Measurements from ENCODE around the gene ZMYND15.
"Not testable (repeated sequence)": the region's sequence is repeated elsewhere in the genome, so short reads cannot be mapped to it uniquely, and the experiment has no call there.

ZMYND15 gene, protein sequence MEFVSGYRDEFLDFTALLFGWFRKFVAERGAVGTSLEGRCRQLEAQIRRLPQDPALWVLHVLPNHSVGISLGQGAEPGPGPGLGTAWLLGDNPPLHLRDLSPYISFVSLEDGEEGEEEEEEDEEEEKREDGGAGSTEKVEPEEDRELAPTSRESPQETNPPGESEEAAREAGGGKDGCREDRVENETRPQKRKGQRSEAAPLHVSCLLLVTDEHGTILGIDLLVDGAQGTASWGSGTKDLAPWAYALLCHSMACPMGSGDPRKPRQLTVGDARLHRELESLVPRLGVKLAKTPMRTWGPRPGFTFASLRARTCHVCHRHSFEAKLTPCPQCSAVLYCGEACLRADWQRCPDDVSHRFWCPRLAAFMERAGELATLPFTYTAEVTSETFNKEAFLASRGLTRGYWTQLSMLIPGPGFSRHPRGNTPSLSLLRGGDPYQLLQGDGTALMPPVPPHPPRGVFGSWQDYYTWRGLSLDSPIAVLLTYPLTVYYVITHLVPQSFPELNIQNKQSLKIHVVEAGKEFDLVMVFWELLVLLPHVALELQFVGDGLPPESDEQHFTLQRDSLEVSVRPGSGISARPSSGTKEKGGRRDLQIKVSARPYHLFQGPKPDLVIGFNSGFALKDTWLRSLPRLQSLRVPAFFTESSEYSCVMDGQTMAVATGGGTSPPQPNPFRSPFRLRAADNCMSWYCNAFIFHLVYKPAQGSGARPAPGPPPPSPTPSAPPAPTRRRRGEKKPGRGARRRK

DNA sequence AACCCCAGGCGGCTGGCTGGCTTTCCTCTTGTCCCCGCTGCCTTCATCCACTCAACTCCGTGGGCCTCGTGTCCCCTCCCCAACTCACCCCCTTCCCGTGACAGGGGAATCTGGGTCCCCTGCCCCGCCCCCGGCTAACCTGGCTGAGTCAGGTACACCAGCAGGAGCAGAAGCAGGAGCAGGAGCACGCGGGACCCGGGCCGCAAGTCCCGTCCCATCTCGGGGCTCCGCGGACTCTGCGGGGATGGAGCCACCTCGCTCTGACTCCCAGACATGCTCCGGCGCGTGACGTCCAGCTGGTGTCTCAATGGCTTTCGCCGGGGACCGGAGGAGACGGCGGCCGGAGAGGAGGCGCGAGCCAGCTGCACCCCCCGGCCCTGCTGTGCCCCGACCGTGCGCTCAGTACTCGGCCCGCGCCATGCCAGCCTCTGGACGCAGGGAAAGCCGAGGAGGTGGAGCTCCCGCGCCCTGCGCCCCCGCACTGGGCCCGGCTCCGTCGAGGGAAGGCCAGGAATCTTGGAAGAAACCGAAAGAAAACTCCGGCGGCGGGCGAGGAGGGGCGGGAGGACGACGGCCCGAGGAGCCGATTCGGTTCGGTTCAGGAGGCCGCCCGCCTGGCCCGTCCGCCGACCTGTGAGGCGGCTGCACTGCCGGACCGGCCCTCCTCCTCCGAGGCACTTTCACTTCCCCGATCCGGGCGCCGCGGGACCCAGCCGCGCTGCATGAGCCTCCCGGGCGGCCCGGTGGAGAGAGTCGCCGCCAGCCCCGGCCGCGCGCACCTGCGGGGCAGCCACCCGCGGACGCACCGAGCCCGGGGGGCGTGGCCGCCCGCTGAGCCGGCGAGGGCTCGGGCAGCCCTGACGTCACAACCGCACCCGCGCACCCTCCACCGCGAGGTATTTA lies at the start of gene ZMYND15, which contains the start of gene CXCL16:
Gene ZMYND15 (plus strand): TSS at position 712 of the 903 bp plus-strand sequence. CDS start 716 bp downstream, outside the sequence.
Gene CXCL16 (minus strand): TSS at position 807 of the 903 bp plus-strand sequence. CDS start 589 bp downstream, at position 218.
- DNase-seq: no peak

DNA sequence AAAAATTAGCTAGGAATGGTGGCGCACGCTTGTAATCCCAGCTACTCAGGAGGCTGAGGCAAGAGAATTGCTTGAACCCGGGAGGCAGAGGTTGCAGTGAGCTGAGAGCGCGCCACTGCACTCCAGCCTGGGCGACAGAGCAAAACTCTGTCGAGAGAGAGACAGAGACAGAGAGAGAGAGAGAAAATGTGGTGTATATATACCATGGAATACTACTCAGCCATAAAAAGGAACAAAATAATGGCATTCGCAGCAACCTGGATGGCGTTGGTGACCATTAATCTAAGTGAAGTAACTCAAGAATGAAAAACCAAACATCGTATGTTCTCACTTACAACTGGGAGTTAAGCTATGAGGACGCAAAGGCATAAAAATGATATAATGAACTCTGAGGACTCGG lies 49.8 kb upstream of the ZMYND15 start:
- DNase-seq: not testable (repeated sequence)

DNA sequence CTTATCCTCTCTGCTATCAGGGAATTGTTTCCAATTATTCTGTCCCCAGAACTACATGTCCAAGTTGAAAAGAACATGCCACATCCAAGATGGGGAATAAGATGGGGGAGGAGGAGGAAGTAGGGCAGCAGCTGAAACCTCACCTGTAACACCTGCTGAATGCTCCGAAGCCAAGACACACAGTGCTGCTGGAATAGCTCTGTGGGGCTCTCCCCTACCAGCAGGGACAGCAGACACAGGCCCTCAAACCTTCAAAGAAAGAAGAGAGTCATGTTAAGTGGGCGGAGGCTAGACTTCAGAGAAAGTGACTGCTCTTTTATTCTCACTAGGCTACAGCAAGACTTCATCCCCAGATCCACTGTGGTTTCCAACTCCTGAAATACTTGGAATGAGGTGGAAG lies 48.9 kb upstream of the ZMYND15 start:
- no peak for DNase-seq

DNA sequence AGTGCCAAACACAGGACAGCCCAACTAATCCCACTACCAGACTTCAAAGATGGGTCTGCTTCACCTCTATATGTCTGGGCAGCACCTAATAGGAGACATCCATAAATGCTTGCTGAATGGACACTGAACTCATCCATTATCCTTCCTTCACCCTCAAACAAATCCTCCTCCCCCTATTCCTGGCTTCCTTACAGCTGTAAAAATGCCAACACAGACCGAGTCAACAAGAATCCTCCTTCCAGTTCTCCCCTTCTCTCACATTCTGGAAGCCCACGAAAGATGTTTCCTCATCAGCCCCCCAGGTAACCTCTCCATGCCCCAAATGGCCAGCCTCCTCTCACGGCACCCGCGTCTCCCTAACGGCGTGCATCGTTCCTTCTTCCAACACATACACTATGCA lies 47.9 kb upstream of the ZMYND15 start:
- DNase-seq: no peak

DNA sequence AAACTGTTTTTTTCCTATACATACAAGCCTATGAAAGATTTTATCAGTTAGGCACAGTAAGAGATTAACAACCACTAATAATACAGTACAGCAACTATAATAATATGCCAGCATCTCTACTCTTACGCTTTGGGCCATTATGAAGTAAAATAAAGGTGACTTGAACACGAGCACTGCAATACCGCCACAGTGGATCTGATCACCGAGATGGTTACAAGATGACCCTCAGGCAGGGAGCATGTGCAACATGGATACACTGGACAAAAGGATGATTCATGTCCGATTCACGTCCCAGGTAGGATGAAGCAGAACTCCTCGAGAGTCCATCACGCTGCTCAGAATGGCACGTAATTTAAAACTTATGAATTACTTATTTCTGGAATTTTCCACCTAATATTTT lies 46.2 kb upstream of the ZMYND15 start:
- no peak for DNase-seq

DNA sequence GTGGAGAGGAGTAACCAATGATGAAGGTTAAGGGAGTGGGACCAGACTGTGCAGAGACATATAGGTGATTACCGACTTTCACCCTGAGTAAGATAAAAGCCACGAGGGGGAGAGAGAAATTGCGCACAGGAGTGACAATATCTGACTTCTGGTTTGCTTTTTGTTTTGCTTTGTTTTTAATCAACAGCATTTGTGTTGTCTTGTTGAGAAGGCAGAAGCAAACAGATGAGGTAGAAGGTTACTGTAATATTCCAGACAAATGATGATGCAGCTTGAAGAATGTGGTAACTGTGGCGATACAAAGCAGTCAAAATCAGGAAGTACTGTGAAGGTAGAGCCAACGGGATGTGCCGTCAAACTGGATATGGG lies 43.2 kb upstream of the ZMYND15 start:
- DNase-seq: no peak

DNA sequence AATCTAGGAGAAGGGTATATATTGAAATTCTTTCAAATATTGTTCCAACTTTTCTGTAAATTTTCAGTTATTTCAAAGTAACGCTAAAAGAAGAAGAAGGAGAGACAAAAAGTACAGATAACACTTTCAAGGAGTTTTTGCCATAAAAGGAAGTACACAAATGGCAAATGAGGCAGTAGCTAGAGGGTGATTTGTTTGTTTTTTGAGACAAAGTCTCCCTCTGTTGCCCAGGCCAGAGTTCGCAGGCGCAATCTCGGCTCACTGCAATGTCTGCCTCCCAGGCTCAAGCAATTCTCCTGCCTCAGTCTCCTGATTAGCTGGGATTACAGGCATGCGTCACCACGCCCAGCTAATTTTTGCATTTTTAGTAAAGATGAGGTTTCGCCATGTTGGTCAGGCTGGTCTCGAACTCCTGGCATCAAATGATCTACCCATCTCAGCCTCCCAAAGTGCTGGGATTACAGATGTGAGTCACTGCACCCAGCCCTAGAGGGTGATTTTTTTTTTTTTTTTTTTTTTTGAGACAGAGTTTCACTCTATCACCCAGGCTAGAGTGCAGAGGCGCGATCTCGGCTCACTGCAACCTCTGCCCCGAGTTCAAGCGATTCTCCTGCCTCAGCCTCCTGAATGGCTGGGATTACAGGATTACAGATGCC lies 40.1 kb upstream of the ZMYND15 start:
- DNase-seq: not testable (repeated sequence)

DNA sequence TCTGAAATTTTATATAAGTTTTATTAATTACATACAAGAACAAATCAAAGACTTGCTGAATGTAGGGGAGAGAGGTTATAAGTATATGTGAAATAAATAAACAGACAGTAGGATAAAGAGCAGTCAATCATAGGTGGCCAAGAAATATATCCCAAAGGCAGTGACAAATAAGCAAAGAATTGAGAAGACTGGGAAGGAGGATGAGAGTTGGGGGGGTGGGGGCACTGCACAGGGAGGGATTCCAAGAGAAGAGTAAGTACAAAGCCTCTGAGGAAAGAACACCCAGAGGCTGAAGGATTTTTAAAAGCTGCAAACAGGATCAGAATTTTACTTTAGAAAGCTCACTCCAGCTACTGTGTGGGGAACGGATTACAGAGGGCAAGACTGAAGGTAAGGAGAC lies 38.5 kb upstream of the ZMYND15 start:
- DNase-seq: no peak

DNA sequence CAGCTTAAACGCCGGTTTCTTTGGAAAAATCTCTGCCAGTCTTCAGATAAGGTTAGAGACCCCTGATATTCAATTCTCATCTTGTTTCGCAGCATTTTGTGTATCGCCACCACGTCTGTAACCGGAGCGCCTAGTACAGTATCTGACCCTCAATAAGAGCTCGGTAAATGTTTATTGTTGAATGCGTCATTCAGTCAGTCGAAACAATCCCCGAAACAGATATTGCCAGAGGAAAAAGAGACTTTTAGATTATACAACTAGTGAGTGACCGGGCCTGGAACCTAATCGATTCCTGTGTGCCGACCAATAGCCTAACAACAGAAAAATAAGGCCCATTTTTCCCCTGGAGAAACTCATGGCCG lies 36.3 kb upstream of the ZMYND15 start:
- no peak for DNase-seq

DNA sequence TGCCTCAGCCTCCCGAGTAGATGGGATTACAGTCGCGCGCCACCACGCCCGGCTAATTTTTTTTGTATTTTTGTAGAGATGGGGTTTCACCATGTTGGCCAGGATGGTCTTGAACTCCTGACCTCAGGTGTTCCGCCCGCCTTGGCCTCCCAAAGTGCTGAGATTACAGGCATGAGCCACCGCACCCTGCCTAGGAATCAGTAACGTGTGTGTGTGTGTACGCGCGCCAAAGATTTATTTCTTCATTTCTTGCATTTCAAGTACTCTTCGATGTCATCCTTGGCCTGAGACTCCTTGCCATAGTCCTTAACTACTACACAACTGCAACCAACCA lies 35.1 kb upstream of the ZMYND15 start:
- DNase-seq: not testable (repeated sequence)

DNA sequence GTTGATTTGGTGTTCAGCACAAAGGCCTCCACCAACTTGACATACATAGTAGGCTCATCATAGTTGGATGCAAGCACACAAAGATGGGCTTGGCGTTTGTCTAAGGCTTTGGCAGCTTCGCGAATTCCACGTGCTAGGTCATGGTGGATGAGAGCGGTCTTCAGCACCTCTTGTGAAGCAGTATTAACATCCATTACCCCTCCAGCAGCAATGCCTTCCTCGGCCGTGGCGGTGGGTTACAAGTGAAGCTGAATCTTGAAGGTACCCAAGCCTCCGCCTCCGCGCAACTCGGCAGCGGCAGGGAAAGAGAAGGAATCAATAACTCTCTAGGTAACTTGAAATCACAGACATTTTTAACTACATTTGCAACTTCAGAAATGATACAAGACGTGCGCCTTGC lies 34.6 kb upstream of the ZMYND15 start:
- DNase-seq: no peak

DNA sequence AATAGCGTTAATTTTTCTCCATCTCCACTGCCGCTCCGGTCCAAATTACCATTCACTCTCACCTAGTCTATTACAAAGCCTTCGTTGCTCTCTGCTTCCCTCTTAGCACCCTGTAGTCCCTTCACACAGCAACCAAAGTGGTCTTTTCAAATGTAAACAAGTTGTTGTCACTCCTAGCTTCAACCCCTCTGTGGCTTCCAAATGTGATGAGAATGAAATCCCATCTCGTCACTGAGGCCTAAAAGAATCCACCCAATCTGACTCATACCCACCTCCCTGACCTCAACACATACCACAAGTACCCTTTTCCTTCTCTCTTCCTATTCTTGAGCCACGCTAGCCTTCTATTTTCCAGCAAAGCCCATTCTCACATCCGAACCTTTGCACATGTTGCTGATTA lies 33.5 kb upstream of the ZMYND15 start:
- DNase-seq: no peak

DNA sequence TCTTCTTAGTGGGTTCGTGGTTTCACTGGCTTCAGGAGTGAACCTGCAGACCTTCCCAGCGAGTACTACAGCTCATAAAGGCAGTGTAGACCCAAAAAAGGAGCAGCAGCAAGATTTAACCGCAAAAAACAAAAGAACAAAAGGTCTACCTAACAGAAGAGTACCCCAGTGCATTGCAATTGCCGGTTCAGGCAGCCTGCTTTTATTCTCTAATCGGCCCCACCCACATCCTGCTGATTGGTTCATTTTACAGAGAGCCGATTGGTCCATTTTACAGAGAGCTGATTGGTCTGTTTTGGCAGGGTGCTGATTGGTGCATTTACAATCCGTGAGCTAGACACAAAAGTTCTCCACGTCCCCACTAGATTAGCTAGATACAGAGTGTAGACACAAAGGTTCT lies 31.2 kb upstream of the ZMYND15 start:
- no peak for DNase-seq

DNA sequence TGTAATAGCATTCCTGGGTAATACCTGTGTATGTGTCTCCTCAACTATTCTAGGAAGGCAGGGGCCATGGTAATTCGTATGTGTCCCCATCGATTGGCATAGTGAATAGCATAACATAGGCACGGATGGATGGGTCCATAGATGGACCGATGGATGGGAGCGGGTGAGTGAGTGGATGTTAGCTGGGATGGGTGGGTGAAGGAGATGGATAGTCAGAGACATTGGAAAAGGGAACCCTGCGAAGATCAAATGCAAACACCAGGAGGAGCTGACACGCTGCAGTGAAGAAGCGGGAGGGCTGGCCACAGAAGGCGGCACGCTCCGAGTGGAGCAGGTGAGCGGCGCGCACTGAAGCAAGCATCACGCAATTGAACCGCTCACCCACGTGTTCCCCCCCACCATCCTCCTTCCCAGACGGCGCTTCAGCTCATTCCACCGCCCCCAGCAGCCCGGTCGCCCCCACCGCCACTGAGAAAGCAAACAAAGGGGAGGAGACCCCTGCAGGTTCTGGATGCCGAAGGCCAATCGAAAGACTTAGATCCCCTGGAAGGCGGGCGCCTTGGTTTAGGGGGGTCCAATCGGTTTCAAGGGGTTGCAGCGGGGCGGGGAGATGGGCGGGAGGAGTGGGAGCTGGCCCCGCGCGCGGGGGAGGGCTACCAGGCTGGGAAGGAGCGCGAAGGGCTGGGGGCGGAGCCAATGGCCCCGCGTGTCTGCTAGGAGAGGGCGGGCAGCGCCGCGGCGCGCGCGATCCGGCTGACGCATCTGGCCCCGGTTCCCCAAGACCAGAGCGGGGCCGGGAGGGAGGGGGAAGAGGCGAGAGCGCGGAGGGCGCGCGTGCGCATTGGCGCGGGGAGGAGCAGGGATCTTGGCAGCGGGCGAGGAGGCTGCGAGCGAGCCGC lies 29.6 kb upstream of the ZMYND15 start, which contains the start of gene ARRB2:
Gene ARRB2 (plus strand): TSS at position 839 of the 899 bp plus-strand sequence. CDS start 90 bp downstream, outside the sequence.
- peak; percentile 57 for DNase-seq

DNA sequence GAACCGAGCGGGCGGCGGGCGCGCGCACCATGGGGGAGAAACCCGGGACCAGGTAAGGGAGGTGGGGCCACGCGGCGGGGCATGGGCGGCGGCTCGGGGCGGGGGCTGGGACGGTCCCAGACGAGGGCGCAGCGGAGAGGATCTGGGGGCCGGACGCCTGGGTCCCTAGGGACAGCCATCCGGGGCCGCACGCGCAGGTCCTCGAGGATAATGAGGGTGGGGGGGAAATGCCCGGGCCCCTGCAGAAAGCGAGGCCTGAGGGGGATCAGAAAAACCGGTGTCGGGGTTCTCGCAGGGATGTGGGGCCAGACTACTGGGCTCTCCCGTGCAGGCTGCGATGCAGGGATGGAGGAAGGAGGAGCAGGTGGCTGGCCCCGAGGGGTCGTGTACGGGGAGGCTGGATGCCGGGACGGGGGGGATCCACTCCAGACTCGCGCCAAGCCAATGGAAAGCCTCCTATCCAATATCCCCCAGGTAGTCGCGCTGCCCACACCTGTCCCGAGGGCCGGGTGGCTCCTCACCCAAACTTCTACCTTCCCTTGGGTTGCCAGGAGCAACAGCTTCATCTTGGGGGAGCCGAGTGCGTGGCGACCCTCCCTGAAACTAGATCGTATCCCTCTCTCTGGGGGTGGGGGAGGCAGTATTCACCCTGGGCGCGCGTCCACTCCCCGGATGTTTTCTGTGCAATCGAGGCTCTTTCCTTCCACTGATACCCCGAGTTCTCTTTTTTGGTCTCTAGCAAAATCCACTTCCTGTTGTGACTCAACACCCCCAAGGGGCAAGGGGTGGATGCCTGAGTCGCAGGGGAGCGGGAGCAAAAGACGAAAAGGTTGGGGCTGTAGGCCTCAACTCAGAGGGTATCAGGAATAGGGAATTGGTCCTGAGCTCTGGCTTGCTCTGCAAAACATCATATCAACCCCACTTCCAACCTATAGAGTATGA lies 28.7 kb upstream of the ZMYND15 start:
- DNase-seq: no peak

DNA sequence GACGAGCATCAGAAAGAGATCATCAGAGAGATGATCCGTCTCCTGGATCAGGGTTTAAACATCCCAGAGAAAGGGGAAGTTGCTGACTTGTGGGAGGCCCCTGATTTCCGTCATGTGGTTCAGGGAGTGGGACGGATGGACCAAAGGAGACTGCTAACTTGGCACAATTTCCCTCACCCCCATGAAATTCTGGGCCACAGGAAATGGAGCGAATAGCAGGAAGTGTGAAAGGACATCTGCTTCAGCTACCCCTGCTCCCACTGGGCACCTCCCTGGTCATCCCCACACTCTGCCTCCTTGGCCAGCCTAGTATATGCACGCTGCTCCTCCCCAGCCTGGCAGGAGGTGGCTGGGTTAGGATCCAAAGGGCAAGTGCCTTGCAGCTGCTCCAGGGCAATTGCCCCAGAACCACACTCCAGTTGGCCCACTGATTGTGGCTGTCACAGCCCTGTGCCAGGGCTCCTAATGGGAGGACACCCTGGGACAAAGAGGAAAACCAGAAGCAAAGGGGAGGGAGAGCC lies 27.9 kb upstream of the ZMYND15 start:
- peak; percentile 13 for DNase-seq

DNA sequence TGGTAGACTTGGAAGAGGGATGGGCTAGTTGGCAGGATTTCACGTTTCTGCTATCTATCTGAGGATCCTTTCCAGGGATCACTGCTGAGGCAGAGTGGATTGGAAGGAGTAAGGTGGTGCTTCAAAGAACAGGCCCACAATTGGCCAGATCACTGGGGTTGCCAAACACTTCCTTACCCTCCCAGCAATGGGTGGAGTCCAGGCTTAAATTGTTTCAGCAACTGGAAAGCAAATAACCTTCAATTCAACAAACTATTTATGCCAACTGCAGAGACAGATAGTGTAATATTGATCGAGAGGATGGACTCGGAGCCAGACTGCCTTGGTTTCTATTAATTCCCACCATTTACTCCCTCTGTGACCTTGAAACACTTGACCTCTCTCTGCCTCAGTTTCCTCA lies 27.1 kb upstream of the ZMYND15 start:
- DNase-seq: no peak

DNA sequence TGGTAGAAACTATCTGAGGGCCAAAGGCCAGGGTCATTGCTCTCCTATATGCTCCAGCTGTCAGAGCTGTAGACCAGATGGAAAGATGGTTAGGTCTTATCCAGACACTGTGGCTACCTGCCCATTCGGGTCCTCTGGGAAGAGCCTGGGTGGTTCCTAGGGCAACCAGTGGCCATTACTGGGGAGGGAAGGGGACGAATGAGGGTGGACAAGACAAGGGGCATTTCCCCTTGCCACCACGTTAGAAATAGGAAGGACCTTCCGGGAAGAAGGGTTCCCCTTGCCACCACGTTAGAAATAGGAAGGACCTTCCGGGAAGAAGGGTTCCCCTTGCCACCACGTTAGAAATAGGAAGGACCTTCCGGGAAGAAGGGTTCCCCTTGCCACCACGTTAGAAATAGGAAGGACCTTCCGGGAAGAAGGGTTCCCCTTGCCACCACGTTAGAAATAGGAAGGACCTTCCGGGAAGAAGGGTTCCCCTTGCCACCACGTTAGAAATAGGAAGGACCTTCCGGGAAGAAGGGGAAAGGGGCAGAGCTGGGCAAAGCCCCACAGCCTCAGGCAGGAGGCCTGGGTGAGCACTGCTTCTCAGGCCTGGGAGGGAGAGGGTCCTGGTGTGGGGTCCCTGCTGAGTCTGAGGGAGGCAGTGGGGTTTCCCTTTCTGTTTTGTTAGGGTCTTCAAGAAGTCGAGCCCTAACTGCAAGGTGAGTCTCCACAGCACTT lies 25.1 kb upstream of the ZMYND15 start:
- not testable (repeated sequence) for DNase-seq

DNA sequence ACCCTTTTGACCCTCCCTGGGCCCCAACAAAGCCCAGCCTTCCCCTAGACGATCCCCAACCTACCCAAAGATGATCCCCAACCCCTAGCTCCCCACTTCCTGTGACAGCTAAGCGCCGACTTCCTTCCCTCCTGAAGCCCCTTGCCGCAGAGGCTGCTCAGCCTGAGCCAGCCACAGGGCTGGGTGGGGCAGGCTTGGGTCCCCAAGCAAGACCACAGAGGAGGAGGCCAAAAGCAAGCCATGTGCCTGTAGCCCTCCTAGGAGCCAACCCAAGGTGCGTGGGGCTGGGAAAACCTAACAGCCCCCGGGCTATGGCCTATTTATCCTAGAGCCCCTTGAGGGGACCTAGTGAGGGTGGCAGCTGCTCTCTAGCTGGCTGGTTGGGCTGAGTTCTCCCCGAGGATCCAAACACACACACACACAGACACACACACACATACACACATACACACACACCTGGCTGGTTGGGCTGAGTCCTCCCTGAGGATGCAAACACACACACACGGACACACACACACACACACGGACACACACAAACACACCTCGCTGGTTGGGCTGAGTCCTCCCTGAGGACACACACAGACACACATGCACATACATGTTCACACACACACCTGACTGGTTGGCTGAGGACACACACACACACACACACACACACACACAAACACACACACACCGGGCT lies 24.4 kb upstream of the ZMYND15 start:
- peak; percentile 11 for DNase-seq

All from KG1 (cell line).